ENCODE data around the gene ALG1L2.
"Not testable (repeated sequence)": the region's sequence is repeated elsewhere in the genome, so short reads cannot be mapped to it uniquely, and the experiment has no call there.

Gene ALG1L2

DNA sequence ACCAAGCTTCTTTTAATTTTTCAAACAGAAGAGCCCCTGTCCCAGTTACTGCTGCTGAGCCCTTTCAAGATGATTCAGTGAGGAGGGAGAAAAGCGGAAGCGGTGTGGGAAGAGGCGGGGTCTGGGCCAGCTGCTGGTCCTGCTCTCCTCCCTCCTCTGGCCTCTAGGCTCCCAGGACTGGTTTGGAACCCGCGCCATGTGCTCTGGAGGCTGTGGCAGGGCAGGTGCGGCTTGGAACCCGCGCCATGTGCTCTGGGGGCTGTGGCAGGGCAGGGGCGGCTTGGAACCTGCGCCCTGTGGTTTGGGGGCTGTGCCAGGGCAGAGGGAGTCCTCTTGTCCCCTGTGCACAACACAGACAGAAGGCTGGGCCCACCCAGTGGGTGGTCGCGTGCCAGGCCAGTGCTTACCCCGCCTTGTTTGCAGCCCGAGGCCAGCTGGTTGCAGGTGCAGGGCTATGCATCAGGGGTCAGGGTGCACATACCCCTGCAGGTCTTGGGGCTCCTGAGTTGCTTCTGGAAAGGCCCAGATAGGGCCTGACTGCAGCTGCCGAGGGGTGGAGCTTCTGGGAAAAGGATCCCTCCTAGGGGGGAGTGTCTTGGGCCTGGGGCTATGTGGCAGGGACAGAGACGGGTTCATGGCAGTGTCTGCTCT, 12.2 kb downstream of the ALG1L2 start:
- in situ Hi-C loops (cut with HindIII; ENCODE audit: low sequenced_read_pairs) = no loop called here

DNA sequence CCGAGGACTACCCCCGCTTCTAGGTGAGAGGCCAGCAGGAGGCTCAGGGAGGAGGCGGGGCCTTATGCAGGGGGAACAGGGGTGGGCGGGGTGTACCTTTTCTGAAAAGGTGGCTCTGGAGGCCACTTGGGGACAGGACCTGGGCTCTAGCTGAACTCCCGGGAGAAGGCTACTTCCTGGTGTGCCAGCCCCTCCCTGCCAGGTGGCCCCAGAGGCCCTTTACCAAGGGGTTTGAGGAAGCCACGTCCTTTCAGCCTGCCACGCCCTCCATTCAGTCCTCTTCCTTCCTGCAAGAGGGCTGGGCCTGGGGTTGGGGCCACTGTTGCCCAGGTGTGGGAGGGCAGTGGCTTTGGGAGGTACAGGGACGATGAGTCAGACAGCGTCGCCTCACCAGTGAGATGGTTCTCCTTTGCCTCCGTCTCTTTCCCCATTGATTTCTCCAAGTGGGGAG, 12.9 kb downstream of the ALG1L2 start:
- in situ Hi-C loops (cut with HindIII; ENCODE audit: low sequenced_read_pairs) = not testable (repeated sequence)

DNA sequence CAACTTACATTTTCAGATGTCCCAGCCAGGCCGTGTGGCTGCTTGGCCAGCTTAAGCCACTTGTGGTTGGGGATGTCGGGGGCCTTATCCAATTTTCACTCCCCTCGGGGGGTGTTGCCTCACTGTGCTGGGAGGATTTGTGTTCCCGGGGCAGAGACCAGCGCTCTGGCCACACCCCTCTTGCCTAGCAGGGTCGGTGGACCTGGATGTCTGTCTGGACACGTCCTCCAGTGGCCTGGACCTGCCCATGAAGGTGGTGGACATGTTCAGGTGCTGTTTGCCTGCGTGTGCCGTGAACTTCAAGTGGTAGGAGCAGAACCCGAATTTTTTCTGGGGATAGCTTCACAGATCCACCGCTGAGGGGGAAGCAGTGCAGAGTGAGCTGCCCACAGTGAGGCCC, 14.2 kb downstream of the ALG1L2 start:
- in situ Hi-C loops (cut with HindIII; ENCODE audit: low sequenced_read_pairs) = not testable (repeated sequence)

DNA sequence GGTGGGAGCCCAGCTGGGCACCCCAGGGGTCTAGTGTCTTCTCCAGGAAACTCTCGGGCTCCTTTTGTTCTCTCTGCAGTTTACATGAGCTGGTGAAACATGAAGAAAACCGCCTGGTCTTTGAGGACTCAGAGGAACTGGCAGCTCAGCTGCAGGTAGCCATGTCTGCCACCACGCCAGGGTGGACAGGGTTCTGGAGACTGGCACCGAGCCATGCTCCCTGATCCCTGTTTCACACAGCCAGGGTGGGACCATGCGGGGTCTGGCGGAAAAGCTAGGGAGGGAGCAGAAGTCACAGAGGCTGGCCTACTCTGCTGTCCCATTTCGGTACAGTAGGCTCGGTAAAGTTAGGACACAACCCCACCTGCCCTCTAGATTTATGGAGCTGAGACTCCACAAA, 15.5 kb downstream of the ALG1L2 start:
- in situ Hi-C loops (cut with HindIII; ENCODE audit: low sequenced_read_pairs) = not testable (repeated sequence)

DNA sequence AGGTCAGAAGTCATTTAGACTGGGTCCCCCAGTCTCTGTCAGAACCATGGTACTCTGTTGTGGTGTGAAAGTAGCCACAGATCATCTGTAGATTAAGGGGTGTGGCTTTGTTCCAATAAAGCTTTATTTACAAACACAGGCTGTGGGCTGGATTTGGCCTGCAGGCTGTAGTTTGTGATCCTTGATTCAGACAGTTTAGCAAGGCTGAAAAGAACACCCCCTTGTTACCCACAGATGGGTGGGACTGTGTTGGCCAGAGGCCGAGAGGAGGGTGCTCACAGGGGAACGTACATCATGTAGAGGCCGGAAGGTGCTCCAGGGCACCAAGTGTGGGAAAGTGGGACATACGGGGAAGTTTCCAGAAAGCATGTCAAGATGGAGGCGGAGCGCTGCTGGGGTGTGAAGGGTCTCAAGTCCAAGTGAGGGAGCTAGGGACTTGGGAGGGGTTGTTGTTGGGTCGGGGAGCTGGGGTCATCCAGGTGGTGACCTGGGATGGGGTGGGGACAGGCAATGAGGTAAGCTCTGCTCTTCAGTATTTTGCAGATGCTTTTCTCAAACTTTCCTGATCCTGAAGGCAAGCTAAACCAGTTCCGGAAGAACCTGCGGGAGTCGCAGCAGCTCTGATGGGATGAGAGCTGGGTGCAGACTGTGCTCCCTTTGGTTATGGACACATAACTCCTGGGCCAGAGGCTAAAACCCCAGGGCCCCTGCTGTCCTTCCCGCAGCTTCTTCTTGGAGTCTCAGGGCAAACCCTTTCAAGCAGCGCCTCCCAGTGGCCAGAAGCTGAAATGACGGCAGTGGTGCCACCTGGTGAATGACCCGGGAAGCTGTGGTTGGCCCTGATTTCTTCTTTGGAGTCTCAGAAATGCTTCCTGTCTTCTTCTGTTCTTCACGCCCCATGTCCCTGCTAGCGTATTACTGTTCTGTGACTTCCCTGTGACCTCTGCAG, 16.3 kb downstream of the ALG1L2 start:
- in situ Hi-C loops (cut with HindIII; ENCODE audit: low sequenced_read_pairs) = not testable (repeated sequence)

DNA sequence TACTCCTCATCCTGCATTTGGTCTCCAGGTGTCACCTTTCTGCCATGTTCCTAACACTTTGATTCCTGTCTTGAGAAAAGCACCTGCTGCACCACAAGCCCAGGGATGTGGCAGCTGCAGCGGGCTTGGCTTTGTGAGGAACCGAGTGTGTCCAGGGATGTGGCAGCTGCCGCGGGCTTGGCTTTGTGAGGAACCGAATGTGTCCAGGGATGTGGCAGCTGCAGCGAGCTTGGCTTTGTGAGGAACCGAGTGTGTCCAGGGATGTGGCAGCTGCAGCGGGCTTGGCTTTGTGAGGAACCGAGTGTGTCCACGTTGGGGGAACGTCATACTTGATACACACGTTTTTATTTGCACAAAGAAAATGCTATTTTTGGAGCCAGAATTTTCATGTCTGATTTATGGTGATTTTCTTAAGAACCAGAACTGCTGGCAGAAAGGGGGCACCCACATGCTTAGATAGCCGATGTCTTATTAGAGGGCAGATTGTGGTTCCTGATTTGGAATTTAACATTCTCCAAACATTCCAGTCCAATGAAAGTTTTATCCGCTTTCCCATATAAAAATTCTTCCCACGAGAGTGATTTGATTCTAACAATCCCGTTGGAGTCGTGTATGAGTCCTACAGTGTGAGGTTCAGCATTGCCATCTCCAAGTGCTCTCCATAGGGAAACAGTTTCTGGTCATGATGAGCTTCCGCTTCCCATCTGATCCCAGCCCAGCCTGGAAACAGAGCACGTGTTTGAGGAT, 17.2 kb downstream of the ALG1L2 start:
- in situ Hi-C loops (cut with HindIII; ENCODE audit: low sequenced_read_pairs) = not testable (repeated sequence)

DNA sequence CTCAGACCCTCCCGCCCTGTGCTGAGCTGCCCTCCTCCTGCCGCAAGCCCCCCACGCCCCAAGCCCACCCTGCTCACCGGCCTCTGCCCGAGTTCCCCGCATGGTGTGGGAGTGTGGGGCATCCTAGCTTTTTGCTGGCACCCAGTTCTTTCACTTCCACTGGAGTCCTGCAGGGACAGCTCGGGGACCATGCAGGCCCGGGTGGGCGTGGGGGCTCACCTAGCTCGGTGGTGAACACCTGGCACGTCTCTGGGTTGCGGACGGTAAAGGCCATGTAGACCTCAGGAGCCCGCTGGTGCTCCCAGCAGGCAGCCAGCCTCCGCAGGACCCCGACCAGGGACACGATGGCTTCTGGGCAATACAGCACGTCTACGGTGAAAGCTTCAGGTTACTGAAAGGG, 20.9 kb downstream of the ALG1L2 start:
- in situ Hi-C loops (cut with HindIII; ENCODE audit: low sequenced_read_pairs) = not testable (repeated sequence)

DNA sequence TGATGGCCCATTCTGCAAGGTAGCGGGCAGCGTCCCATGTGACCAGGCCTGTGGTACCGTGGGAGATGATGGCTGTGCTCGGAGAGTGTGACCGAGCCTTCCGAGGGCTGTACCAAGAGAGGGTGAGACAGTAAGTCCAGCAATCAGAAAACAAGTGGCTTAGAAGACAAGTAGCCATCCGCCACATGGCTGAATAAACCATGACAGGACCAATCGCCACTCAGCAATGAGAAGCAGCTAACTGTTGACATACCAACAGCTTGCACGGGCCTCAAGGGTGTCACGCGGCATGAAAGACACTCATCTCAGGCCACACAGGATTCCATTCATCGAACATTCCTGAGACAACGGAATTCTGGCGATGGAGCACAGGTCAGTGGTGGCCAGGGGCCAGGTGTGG, 22.6 kb downstream of the ALG1L2 start:
- in situ Hi-C loops (cut with HindIII; ENCODE audit: low sequenced_read_pairs) = not testable (repeated sequence)

DNA sequence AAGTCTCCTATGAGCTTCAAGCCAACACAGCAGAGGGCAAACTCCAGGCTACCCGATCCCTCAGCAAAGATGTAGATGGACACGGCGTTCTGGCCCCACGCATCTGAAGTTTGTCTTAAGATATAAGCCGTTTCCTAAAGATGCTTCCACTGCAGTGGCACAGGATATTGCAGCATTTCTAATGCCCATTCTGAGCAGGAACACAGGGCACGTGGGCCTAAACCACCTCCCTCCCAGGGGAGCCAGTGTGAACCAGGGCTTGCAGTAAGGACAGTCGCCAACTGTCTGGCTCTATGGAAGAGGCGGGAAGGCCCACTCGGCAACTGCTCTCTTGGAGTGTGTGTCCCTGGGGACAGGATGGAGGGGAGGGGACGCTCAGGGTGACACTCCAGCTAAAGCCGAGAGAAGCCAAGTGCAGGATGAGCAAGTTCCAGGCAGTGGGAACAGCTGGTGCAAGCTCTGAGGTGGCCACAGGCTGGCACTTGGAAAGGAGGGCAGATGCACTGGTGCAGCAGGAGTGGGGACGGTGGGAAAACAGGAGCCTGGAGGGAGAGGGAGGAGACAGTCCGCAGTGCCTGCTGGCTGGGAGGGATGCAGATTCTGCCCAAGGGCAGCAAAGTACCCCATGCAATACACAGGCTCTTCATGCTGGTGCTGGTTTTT, 25.8 kb downstream of the ALG1L2 start:
- in situ Hi-C loops (cut with HindIII; ENCODE audit: low sequenced_read_pairs) = not testable (repeated sequence)

DNA sequence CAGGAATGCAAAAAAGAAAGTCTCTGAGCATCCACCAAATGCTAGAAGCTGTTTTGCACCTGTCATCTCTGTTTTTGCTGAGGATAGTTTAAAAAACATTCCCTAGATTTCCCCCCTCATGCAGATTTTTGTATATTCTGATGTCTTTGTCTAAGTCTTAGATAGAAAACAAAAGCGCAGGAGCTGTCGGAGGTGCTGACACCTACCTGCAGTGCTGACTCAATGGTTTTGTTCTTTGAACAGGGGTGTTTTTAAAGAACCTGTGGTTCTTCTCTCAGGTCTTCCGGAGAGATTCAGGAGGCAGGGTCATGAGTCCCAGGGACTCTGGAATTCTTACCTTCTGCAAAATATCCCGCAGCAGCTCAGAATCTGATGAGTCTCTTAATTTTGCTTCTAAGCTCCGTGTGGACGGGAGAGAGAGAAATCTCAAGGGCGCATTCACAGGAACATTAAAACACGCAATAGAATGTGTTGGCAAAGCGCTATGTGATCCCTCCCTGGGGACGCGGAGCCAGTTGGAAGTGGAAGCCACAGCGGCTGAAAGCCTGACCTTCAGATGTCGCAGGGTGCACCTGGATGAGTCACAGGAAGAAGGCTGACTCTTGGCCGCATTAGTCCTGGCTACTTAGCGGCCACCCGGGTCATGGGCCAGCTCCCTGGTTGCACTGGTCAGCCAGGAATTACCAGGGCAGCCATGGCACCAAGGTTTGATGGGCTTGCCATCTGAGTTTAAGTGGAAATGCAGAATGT, 27.4 kb downstream of the ALG1L2 start:
- in situ Hi-C loops (cut with HindIII; ENCODE audit: low sequenced_read_pairs) = not testable (repeated sequence)

DNA sequence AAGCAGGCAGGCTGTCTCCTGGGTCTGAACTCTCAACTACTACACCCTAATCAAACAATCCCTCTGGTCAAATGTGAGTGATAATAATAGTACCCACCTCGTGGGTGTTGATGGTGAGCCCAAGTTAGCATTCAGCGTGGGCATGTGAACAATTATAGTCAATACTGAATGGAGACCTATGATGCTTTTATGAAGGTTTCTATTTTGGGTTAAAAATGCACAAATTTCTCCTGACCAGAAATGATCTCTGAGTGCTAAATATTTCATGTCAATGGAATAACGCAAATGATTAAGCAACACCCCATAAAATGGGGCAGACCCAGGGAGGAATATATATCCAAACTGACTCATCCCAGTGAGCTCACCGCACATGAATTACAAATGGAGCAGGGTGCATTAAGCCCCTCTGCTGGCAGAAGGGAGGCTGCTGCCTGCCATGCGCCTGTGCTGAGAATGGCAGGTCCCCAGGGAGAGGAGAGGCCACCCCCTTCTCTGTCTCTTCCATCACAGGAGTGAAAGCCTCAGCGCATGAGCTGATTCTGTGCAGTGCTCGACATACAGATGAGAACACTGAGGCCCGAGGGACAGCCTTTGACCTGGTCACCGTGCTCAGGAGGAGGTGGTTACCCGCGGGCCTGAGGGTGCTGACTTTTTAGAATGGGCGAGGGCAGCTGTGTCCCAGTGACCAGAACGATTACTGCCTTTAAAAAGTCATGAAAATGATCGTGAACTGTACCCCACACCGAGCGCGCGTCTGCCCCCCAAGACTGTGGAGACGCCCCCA, 28.9 kb downstream of the ALG1L2 start:
- in situ Hi-C loops (cut with HindIII; ENCODE audit: low sequenced_read_pairs) = not testable (repeated sequence)

DNA sequence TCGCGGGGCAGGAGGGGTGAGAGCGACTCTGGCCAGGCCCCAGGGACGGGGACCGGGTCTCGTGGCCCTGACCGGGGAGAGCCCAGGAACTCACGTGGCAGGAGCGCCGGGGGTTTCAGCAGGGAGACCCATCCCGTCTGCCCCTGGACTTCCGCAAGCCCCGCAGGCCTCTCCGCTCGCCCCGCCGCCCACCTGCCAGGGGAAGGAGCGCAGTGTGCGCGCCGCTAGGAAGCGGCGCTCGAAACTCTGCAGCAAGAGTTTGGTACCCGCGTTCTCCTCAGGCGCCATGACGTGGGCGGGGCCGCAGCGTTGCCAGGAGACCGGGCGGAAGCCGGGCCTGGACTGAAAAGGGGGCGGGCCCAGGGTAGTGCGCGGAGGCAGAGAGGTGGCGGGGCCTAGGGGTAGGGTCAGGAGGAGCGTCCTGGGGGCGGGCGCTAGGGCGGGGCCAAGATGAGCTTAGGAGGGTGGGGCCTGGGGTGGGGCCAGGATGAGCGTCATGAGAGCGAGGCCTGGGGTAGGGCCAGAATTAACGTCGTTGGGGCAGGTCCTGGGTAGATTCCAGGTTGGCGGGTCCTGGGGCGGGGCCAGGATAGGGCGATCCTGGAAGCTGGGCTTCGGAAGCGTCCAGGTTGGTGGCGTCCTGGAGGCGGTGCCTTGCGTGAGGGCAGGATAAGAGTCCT, 29.7 kb downstream of the ALG1L2 start:
- in situ Hi-C loops (cut with HindIII; ENCODE audit: low sequenced_read_pairs) = no loop called here

DNA sequence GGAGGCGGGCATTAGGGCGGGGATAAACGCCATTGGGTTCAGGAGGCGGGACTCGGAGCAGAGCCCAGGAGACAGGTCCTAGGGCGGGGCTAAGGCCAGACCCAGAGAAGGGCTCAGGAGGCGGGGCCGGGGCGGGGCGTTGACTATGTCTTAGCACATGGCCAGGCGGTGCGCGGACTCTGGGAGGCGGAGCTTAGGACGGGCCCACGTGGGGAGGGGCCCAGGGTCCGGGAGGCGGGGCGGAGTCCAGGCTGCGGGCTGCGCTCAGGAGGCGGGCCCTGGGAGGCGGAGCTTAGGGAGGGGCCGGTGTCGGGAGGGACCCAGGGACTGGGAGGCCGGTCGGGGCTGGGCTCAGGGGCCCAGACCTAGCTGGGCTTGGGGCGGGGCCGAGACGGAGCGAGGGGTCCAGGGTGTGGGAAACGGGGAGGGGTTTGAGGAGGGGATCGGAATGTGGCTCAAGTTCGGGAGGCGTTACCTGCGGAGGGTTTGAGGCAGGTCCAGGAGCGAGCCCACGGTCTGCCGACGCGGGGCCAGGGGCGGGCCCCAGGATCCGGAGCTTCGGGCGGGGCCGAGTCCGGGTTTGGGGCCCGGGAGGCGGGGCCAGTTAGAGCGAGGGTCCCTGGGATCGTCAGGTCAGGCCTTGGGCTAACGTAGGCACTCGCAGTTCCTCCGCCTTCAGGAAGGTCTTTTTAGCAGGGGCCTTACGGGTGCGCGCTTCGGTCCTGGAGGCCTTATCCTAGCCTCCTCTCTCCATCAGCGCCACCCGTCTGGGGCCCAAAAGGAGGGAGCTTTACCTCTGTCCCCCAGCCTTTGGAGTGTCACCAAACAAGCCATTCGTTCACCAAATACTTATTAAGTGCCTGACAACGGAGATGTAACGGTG, 30.5 kb downstream of the ALG1L2 start:
- in situ Hi-C loops (cut with HindIII; ENCODE audit: low sequenced_read_pairs) = not testable (repeated sequence)

DNA sequence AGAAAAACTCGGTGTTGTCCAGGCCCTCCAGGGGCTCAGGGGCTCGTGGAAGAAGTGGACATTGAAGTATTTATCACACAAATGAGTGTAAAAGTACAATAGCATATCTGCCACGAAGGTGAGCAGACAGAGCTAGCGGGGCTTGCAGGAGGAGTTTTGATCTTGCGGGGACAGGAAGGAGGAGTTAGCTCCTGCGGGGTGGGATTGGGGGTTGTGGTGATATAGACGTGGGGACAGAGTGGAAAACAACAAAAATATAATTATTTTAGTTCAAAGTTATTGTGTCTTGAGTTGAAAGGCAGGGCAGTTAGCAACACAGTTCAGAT, 31.1 kb downstream of the ALG1L2 start:
- in situ Hi-C loops (cut with HindIII; ENCODE audit: low sequenced_read_pairs) = not testable (repeated sequence)

DNA sequence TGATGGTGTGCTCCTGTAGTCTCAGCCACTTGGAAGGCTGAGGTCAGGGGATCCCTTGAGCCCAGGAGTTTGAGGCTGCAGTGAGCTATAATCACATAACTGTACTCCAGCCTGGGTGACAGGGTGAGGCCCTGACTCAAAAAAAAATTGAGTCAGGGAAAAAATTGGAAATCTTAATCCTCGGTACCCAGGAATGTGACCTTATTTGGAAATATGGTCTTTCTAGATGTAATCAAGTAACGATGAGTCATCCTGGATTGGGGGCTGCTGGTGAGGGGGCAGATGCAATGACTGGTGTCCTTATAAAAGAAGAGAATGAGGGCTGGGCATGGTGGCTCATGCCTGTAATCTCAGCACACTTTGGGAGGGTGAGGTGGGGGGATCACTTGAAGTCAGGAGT, 33.8 kb downstream of the ALG1L2 start:
- in situ Hi-C loops (cut with HindIII; ENCODE audit: low sequenced_read_pairs) = not testable (repeated sequence)

DNA sequence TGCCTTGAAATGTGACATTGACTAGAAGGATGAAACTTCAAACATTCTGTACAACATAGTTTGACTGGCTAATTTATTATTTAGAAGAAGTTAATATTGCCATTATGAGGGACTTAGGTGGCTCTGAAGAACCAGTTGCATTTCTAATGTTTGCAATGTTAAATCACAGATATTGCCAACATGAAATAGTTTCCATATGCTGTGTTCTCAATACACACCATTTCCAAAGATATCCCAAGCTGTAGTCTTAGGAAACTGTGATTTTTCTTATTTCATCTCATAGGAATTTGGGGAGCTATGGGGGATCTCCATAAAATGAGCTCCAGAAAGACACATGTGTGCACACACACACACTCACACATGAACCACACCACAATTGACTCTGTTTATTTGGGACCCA, 36.3 kb downstream of the ALG1L2 start:
- in situ Hi-C loops (cut with HindIII; ENCODE audit: low sequenced_read_pairs) = no loop called here

DNA sequence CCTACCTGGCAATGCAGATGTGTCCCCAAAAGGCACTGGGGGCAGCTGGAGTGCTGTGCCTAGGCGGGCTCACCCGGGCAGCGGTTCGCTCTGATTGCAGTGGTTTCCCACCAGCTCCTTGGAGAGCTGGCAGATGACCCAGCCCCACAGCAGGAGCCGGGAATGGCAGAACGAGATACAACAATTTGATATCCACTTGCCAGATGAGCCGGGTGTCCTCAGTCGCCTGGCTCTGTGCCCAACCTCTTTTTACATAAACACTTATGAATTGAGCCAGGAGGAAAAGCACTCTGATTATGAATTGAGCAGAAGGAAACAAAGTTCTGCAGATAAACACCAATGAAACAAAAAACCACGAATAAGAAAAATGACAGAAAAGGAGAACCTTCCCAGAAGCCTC, 38.2 kb downstream of the ALG1L2 start:
- in situ Hi-C loops (cut with HindIII; ENCODE audit: low sequenced_read_pairs) = not testable (repeated sequence)

DNA sequence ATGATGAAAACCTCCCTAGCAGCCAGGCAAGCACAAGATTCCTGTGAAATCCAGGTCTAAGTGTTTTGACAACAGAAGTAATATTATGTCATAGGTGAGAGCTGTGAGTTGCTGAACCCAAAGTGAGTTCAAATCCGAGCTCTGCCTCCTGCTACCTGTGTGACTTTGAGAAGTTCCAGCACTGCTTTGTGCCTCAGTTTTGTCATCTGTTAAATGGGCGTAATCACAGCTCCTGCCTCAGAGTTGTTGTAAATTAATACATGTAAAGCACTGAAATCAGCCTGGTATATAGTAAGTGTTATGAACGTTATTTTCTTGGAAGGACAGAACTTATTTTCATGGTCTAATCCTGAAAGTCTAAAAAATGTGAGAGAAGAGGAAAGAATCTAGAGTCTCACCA, 38.7 kb downstream of the ALG1L2 start:
- in situ Hi-C loops (cut with HindIII; ENCODE audit: low sequenced_read_pairs) = not testable (repeated sequence)

Data from endothelial cell of hepatic sinusoid (primary cell).